H9 (cell line): ENCODE data around the gene UBXN10. TPM values are rescaled to one million over a fixed set of nuclear protein-coding genes. Genes with fewer than 3 reads are reported as not detected.

Experiments
- DNase-seq: peaks from one replicate; pipeline ENCODE4 v3.0.0-alpha.2; 2017
- H2AFZ ChIP-seq: one replicate; pipeline ENCODE4 v1.6.1; 2013; ENCODE audit warnings: mild to moderate bottlenecking, low read length, control low read depth, moderate library complexity
- H2AK5ac ChIP-seq: 2 replicates; pipeline ENCODE4 v1.6.1; 2013; ENCODE audit warnings: low read length, control low read depth, mixed read lengths; ENCODE audit not compliant: insufficient read length
- H2BK120ac ChIP-seq: one replicate; pipeline ENCODE4 v1.6.1; 2013; ENCODE audit warnings: low read depth, mild to moderate bottlenecking, low read length, control low read depth, inconsistent platforms; ENCODE audit not compliant: poor library complexity, severe bottlenecking
- H2BK12ac ChIP-seq: 2 replicates; pipeline ENCODE4 v1.6.1; 2013; ENCODE audit warnings: low read length, control low read depth, mixed read lengths, low read depth; ENCODE audit not compliant: insufficient read length
- H2BK15ac ChIP-seq: 2 replicates; pipeline ENCODE4 v1.6.1; 2013; ENCODE audit warnings: low read depth, low read length, control low read depth
- H2BK20ac ChIP-seq: one replicate; pipeline ENCODE4 v1.6.1; 2013; ENCODE audit warnings: low read depth, mild to moderate bottlenecking, low read length, control low read depth, inconsistent platforms; ENCODE audit not compliant: poor library complexity, severe bottlenecking
- H2BK5ac ChIP-seq: 2 replicates; pipeline ENCODE4 v1.6.1; 2013; ENCODE audit warnings: low read length, control low read depth, mixed read lengths; ENCODE audit not compliant: insufficient read length
- H3K14ac ChIP-seq: 2 replicates; pipeline ENCODE4 v1.6.1; 2013; ENCODE audit warnings: low read length, control low read depth; ENCODE audit not compliant: insufficient read depth
- H3K18ac ChIP-seq: 2 replicates; pipeline ENCODE4 v1.6.1; 2013; ENCODE audit warnings: low read depth, mild to moderate bottlenecking, mixed read lengths, low read length, control low read depth; ENCODE audit not compliant: insufficient read length
- H3K23ac ChIP-seq: 2 replicates; pipeline ENCODE4 v1.6.1; 2013; ENCODE audit warnings: low read length, control low read depth, mixed read lengths, low read depth; ENCODE audit not compliant: insufficient read length
- H3K23me2 ChIP-seq: 2 replicates; pipeline ENCODE4 v1.6.1; 2013; ENCODE audit warnings: low read depth, mild to moderate bottlenecking, mixed read lengths, low read length, control low read depth; ENCODE audit not compliant: insufficient read length, poor library complexity, severe bottlenecking
- H3K27ac ChIP-seq: 2 replicates; pipeline ENCODE4 v1.5.1; 2013; ENCODE audit warnings: low read length, control low read depth, mixed read lengths, low read depth; ENCODE audit not compliant: insufficient read length
- H3K27me3 ChIP-seq: 2 replicates; pipeline ENCODE4 v1.6.1; 2013; ENCODE audit warnings: low read length, control low read depth, inconsistent platforms; ENCODE audit not compliant: insufficient read depth
- H3K4ac ChIP-seq: 2 replicates; pipeline ENCODE4 v1.6.1; 2013; ENCODE audit warnings: low read depth, mild to moderate bottlenecking, control low read depth, inconsistent platforms, low read length, moderate library complexity
- H3K4me1 ChIP-seq: 2 replicates; pipeline ENCODE4 v1.6.1; 2013; ENCODE audit warnings: low read length, control low read depth, inconsistent platforms; ENCODE audit not compliant: insufficient read depth
- H3K4me2 ChIP-seq: 2 replicates; pipeline ENCODE4 v1.6.1; 2013; ENCODE audit warnings: low read length, control low read depth, mixed read lengths; ENCODE audit not compliant: insufficient read length, insufficient read depth
- H3K56ac ChIP-seq: 2 replicates; pipeline ENCODE4 v1.6.1; 2013; ENCODE audit warnings: low read depth, mild to moderate bottlenecking, mixed read lengths, low read length, control low read depth; ENCODE audit not compliant: insufficient read length
- H3K79me1 ChIP-seq: 2 replicates; pipeline ENCODE4 v1.6.1; 2013; ENCODE audit warnings: low read depth, mild to moderate bottlenecking, moderate library complexity, low read length, control low read depth, inconsistent platforms; ENCODE audit not compliant: insufficient read depth, poor library complexity, severe bottlenecking
- H3K79me2 ChIP-seq: 2 replicates; pipeline ENCODE4 v1.6.1; 2013; ENCODE audit warnings: low read length, control low read depth, inconsistent platforms; ENCODE audit not compliant: insufficient read depth
- H3K9ac ChIP-seq: 2 replicates; pipeline ENCODE4 v1.6.1; 2013; ENCODE audit warnings: low read length, control low read depth, mixed read lengths; ENCODE audit not compliant: insufficient read length; ENCODE audit errors: extremely low read depth
- H3K9me3 ChIP-seq: one replicate; pipeline ENCODE4 v1.6.1; 2013; ENCODE audit warnings: low read depth, low read length, inconsistent platforms; ENCODE audit not compliant: control insufficient read depth
- H3T11ph ChIP-seq: one replicate; pipeline ENCODE4 v1.6.1; 2013; ENCODE audit warnings: mild to moderate bottlenecking, low read length, control low read depth, inconsistent platforms
- H4K20me1 ChIP-seq: one replicate; pipeline ENCODE4 v1.6.1; 2013; ENCODE audit not compliant: control insufficient read depth, insufficient read length, insufficient read depth
- H4K5ac ChIP-seq: 2 replicates; pipeline ENCODE4 v1.6.1; 2013; ENCODE audit warnings: low read depth, mild to moderate bottlenecking, mixed read lengths, low read length, control low read depth; ENCODE audit not compliant: insufficient read length
- H4K8ac ChIP-seq: replicated peaks from 2 replicates; pipeline ENCODE4 v1.6.1; 2013; ENCODE audit warnings: low read length, control low read depth, mixed read lengths, low read depth; ENCODE audit not compliant: insufficient read length
- H4K91ac ChIP-seq: 2 replicates; pipeline ENCODE4 v1.6.1; 2013; ENCODE audit warnings: low read depth, mild to moderate bottlenecking, moderate library complexity, mixed read lengths, low read length, control low read depth; ENCODE audit not compliant: insufficient read length
- H3K27ac Mint-ChIP-seq, 3 experiments: 2 replicates in 2 of 3; 3 replicates in 1 of 3; pipeline ENCODE4 v1.8.0; 2020 to 2021; ENCODE audit warnings: mixed read lengths in 3 of 3, mild to moderate bottlenecking in 1 of 3, moderate library complexity in 1 of 3
- H3K27me3 Mint-ChIP-seq: 2 replicates; pipeline ENCODE4 v1.8.0; 2021; ENCODE audit warnings: low read depth, mild to moderate bottlenecking, moderate library complexity, mixed read lengths
- H3K36me3 Mint-ChIP-seq, 3 experiments: 2 replicates in 2 of 3; 3 replicates in 1 of 3; pipeline ENCODE4 v1.8.0; 2020 to 2021; ENCODE audit warnings: low read depth in 3 of 3, mixed read lengths in 3 of 3; ENCODE audit not compliant: insufficient read depth in 1 of 3
- H3K4me1 Mint-ChIP-seq, 2 experiments: 2 replicates each; pipeline ENCODE4 v1.8.0; 2020; ENCODE audit warnings: mixed read lengths in 2 of 2
- H3K4me3 Mint-ChIP-seq, 2 experiments: 2 replicates in 1 of 2; 3 replicates in 1 of 2; pipeline ENCODE4 v1.8.0; 2020 to 2021; ENCODE audit warnings: mild to moderate bottlenecking in 2 of 2, mixed read lengths in 2 of 2, moderate library complexity in 1 of 2
- H3K9me3 Mint-ChIP-seq, 2 experiments: 2 replicates in 1 of 2; 3 replicates in 1 of 2; pipeline ENCODE4 v1.8.0; 2020; ENCODE audit warnings: mild to moderate bottlenecking in 2 of 2, mixed read lengths in 2 of 2, moderate library complexity in 1 of 2
- WGBS: extraction: QIAGEN DNeasy Blood & Tissue Kit; methylation state at CpG from one replicate; pipeline ENCODE4 v1.1.7; 2013; ENCODE audit warnings: missing lambda C conversion rate, low lambda C conversion rate, mixed read lengths; ENCODE audit not compliant: insufficient read length; ENCODE audit errors: extremely low coverage; 5-methylcytosine and 5-hydroxymethylcytosine counted together
- total RNA-seq: library from RNA; stranded (reverse); gene quantifications from 2 replicates; pipeline ENCODE4 v1.2.1, GENCODE V29; 2021
- TF ChIP-seq, protein P1 (sequence below): fragments of 200-600 bp; sonication (generic); conservative IDR thresholded peaks from 3 replicates; pipeline ENCODE4 v1.8.0; 2021; ENCODE audit warnings: antibody characterized with exemption, mild to moderate bottlenecking

The UBXN10 gene
- total RNA-seq, 1 experiment from 2014 or later: 0.59 TPM

DNA sequence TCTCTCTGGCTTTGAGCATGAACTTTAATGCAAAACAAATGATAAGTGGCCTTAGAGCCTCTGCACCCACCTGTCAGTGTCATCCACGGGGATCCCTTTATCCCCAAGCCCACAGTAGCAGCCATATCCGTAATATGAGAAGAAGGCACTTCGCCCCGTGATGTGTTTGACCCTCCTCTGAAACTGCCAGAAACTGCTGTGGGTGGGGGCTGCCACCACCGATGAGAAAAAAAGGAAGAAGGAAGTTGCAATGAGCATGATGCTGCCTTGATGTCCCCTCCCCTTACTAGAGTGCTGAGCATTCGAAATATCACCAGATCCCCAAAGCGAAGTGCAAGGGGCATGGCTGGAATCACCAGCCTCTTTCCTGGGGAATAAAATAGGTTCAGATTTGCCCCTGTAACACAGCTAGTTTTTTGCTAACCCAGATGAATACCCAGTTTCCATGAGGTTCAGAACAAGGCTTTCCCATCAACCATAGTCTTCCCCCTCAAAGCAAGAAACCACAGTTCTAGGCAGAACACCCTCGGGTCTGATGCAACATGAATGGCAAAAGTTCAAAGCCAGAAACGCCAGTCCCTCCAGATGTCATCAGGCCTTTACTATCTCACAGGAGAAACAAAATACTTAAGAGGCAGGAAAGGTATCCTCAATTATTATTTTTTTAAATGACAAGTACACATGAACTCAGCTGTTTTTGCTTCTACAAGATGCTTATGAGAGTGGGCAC lies 10.8 kb upstream of the UBXN10 start:
- Histone ChIP-seq H2BK120ac (no peak overlapping the region), H3K79me2 (no peaks in the 10 kb centered on the region), H3K4me2 (no peak overlapping the region), H2BK15ac (no peak overlapping the region), H2AK5ac (no peak overlapping the region), H4K20me1 (no peaks in the 10 kb centered on the region), H3K23me2 (no peaks in the 10 kb centered on the region), H3K56ac (no peak overlapping the region), H3K4ac (no peak overlapping the region), H3K27ac (no peak overlapping the region), H3T11ph (no peak overlapping the region), H3K9me3 (no peaks in the 10 kb centered on the region), H2AFZ (no peak overlapping the region), H4K8ac (no peak overlapping the region), H3K79me1 (no peaks in the 10 kb centered on the region), H3K4me1 (no peaks in the 10 kb centered on the region), H3K23ac (no peak overlapping the region), H2BK12ac (no peak overlapping the region), H2BK5ac (no peak overlapping the region), H4K5ac (no peak overlapping the region), H3K18ac (no peak overlapping the region), H3K27me3 (no peaks in the 10 kb centered on the region; the same call in 1 of the 2 replicates), H2BK20ac (no peak overlapping the region), H3K9ac (no peak overlapping the region), H4K91ac (no peak overlapping the region), H3K14ac (no peak overlapping the region)
- peaks cover 3% of the 10 kb centered on the region in 2 experiments; a peak in 2 of 5 replicates for H3K9me3 Mint-ChIP-seq
- H3K27ac Mint-ChIP-seq: no peak overlapping the region
- TF ChIP-seq, protein P1, sequence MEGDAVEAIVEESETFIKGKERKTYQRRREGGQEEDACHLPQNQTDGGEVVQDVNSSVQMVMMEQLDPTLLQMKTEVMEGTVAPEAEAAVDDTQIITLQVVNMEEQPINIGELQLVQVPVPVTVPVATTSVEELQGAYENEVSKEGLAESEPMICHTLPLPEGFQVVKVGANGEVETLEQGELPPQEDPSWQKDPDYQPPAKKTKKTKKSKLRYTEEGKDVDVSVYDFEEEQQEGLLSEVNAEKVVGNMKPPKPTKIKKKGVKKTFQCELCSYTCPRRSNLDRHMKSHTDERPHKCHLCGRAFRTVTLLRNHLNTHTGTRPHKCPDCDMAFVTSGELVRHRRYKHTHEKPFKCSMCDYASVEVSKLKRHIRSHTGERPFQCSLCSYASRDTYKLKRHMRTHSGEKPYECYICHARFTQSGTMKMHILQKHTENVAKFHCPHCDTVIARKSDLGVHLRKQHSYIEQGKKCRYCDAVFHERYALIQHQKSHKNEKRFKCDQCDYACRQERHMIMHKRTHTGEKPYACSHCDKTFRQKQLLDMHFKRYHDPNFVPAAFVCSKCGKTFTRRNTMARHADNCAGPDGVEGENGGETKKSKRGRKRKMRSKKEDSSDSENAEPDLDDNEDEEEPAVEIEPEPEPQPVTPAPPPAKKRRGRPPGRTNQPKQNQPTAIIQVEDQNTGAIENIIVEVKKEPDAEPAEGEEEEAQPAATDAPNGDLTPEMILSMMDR: no peak
- no peaks in the 10 kb centered on the region; a peak in 1 of 4 replicates for H3K4me1 Mint-ChIP-seq
- no peak overlapping the region for H3K4me3 Mint-ChIP-seq
- no peaks in the 10 kb centered on the region for H3K36me3 Mint-ChIP-seq
- WGBS: no CpG with 5 or more reads among the region's 9 CpGs
- peaks cover 36% of the 10 kb centered on the region for H3K27me3 Mint-ChIP-seq
- no peak for DNase-seq
